ENCODE measurements around the gene GPS2.

The GPS2 gene

GRCh38 chr17:7355573-7355972, 40.4 kb upstream of the GPS2 start:
- H3K9me2 ChIP-seq (ENCODE audit: low read depth, low read length), result no peaks in the 10 kb centered on the region
- TF ChIP-seq CTCF (IDR thresholded peaks at IDR 0.05; ENCODE audit: low read length), result no peak
- no peak for TF ChIP-seq EZH2 (IDR thresholded peaks at IDR 0.05; ENCODE audit: borderline replicate concordance, low read length)

GRCh38 chr17:7355053-7355452, 39.9 kb upstream of the GPS2 start, which contains the start of gene TMEM95:
TMEM95 (plus strand) TSS chr17:7355156; CDS start chr17:7355205, 49 bp downstream.
- Histone ChIP-seq H4K20me1 (ENCODE audit: insufficient read depth, low read length) (no peaks in the 10 kb centered on the region), H3K4me1 (ENCODE audit: insufficient read depth, low read length, severe bottlenecking) (peaks cover 28% of the 10 kb centered on the region), H3K9me3 (ENCODE audit: low read length) (no peaks in the 10 kb centered on the region), H3K9ac (ENCODE audit: low read length) (no peak within 1 kb of the TSS), H3F3A (ENCODE audit: insufficient read depth, low read length) (no peaks in the 10 kb centered on the region), H2AFZ (ENCODE audit: low read length) (no peak within 1 kb of the TSS), H3K4me2 (ENCODE audit: low read length) (no peak within 1 kb of the TSS), H3K4me3 (ENCODE audit: low read depth, low read length, poor library complexity, severe bottlenecking) (no peak within 1 kb of the TSS), H3K9me2 (ENCODE audit: low read depth, low read length) (no peaks in the 10 kb centered on the region), H3K27ac (ENCODE audit: low read depth, low read length, poor library complexity, severe bottlenecking) (no peak within 1 kb of the TSS), H3K79me2 (ENCODE audit: insufficient read depth, low read length) (no peaks in the 10 kb centered on the region), H3K36me3 (ENCODE audit: insufficient read depth, low read length) (no peaks in the 10 kb centered on the region), H3K27me3 (ENCODE audit: insufficient read depth, low read length) (peaks cover 5% of the 10 kb centered on the region; the same call in 1 of the 2 replicates)
- no peak for TF ChIP-seq CTCF (IDR thresholded peaks at IDR 0.05; ENCODE audit: low read length)
- TF ChIP-seq EZH2 (IDR thresholded peaks at IDR 0.05; ENCODE audit: borderline replicate concordance, low read length), result no peak

More at GRCh38 chr17:7355573-7355972, 40.4 kb upstream of the GPS2 start:
- H3K4me3 ChIP-seq (ENCODE audit: low read depth, low read length, poor library complexity, severe bottlenecking), result no peak overlapping the region
- peaks cover 5% of the 10 kb centered on the region; the same call in 1 of the 2 replicates for H3K27me3 ChIP-seq (ENCODE audit: insufficient read depth, low read length)
- peaks cover 24% of the 10 kb centered on the region for H3K4me1 ChIP-seq (ENCODE audit: insufficient read depth, low read length, severe bottlenecking)
- H3K27ac ChIP-seq (ENCODE audit: low read depth, low read length, poor library complexity, severe bottlenecking), result no peak overlapping the region
- no peaks in the 10 kb centered on the region for H3F3A ChIP-seq (ENCODE audit: insufficient read depth, low read length)
- H3K79me2 ChIP-seq (ENCODE audit: insufficient read depth, low read length), result no peaks in the 10 kb centered on the region
- no peaks in the 10 kb centered on the region for H4K20me1 ChIP-seq (ENCODE audit: insufficient read depth, low read length)
- H2AFZ ChIP-seq (ENCODE audit: low read length), result no peak overlapping the region
- no peak overlapping the region for H3K9ac ChIP-seq (ENCODE audit: low read length)
- no peaks in the 10 kb centered on the region for H3K36me3 ChIP-seq (ENCODE audit: insufficient read depth, low read length)
- no peak overlapping the region for H3K4me2 ChIP-seq (ENCODE audit: low read length)
- H3K9me3 ChIP-seq (ENCODE audit: low read length), result no peaks in the 10 kb centered on the region

- Histone ChIP-seq H4K20me1 (ENCODE audit: insufficient read depth, low read length) (no peaks in the 10 kb centered on the region), H3K4me2 (ENCODE audit: low read length) (no peak overlapping the region), H3K27me3 (ENCODE audit: insufficient read depth, low read length) (peaks cover 5% of the 10 kb centered on the region; the same call in 1 of the 2 replicates), H2AFZ (ENCODE audit: low read length) (no peak overlapping the region), H3K9ac (ENCODE audit: low read length) (no peak overlapping the region), H3K4me3 (ENCODE audit: low read depth, low read length, poor library complexity, severe bottlenecking) (no peak overlapping the region), H3K79me2 (ENCODE audit: insufficient read depth, low read length) (no peaks in the 10 kb centered on the region), H3F3A (ENCODE audit: insufficient read depth, low read length) (peaks cover 5% of the 10 kb centered on the region; the same call in 1 of the 2 replicates), H3K27ac (ENCODE audit: low read depth, low read length, poor library complexity, severe bottlenecking) (no peak overlapping the region), H3K36me3 (ENCODE audit: insufficient read depth, low read length) (no peaks in the 10 kb centered on the region), H3K9me2 (ENCODE audit: low read depth, low read length) (no peaks in the 10 kb centered on the region), H3K4me1 (ENCODE audit: insufficient read depth, low read length, severe bottlenecking) (peaks cover 35% of the 10 kb centered on the region), H3K9me3 (ENCODE audit: low read length) (no peaks in the 10 kb centered on the region)
- no peak for TF ChIP-seq CTCF (IDR thresholded peaks at IDR 0.05; ENCODE audit: low read length)
- TF ChIP-seq EZH2 (IDR thresholded peaks at IDR 0.05; ENCODE audit: borderline replicate concordance, low read length), result no peak
Measured at GRCh38 chr17:7354262-7354843, 39.2 kb upstream of the GPS2 start.
